T-helper 1 cell (primary cell): ENCODE data around the gene BHLHE40.

Experiments used
- DNase-seq, 5 donors: peaks; one replicate each; pipeline ENCODE4 v3.0.0-alpha.2; 2012 to 2020

The BHLHE40 gene

DNA sequence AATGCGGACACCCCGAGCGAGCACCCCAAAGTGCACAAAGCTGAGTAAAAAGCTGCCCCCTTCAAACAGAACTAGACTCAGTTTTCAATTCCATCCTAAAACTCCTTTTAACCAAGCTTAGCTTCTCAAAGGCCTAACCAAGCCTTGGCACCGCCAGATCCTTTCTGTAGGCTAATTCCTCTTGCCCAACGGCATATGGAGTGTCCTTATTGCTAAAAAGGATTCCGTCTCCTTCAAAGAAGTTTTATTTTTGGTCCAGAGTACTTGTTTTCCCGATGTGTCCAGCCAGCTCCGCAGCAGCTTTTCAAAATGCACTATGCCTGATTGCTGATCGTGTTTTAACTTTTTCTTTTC, 5.3 kb downstream of the BHLHE40 start:
- DNase-seq, result no peak

DNA sequence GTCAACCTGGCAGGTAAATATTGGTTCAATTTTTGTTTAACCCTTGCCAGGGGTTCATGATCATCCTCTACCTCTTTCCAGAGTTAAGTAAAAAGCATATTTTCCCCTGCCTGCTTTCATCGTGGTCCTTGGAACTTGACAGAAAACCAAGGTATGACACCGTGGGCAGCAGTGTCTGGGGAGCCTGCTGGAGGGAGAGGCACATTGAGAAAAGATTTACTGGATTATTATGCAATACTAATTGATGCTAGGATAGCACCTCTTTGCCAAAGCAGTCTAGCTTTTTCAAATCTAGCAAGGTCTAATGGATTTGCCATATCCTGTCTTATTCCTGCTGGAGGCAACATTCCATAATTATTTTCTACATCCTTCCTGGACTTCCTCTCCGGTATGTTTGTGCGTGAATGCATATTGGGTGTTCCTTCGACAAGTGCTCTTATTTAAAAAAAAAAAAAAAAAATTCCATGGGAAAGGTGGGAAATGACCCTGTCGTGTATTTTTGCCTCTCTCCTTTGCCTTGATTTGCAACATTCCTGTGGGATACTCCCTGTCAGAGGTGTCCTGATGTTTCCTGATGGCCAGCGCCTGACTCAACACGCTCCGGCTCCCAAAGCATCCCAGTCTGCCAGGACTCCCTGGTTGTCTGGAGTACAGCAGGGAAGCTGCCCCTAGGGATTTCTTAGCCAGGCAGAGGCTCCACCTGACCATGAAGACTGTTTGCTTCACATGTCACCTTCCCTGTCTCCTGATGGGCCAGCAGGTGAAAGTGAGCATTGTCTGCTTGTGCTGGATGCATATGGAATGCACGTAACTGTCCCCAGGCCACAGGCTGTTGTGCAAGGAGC, 6.3 kb downstream of the BHLHE40 start:
- no peak for DNase-seq

DNA sequence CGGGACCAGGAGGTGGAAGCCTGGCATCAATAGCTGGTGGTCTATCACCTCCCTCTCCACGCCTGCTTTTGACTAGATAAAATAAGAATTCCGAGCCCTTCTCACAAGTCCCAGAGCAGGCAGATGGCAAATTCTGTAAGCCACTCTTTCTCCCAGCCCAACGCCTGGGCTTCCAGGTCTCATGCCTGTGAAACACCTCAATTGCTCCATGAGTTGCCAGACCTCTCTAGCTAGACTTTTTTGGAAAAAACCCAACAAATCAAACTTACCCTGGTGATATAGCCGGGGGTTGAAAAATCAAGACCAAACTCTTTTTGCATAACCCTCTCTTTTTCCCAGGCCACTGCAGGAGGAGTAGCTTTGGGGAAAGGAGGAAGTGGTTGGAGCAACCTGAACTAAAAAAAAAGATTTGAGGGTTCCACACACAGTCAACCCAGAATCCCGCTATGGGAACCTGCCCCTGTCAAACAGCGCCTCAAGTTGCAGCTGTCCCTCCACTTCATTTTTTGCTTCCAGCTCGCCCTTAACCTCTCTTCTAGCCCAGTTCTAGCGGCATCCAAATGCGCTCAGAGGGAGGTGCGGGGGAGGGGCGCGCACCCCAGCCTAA, 7.0 kb downstream of the BHLHE40 start:
- DNase-seq, result no peak

DNA sequence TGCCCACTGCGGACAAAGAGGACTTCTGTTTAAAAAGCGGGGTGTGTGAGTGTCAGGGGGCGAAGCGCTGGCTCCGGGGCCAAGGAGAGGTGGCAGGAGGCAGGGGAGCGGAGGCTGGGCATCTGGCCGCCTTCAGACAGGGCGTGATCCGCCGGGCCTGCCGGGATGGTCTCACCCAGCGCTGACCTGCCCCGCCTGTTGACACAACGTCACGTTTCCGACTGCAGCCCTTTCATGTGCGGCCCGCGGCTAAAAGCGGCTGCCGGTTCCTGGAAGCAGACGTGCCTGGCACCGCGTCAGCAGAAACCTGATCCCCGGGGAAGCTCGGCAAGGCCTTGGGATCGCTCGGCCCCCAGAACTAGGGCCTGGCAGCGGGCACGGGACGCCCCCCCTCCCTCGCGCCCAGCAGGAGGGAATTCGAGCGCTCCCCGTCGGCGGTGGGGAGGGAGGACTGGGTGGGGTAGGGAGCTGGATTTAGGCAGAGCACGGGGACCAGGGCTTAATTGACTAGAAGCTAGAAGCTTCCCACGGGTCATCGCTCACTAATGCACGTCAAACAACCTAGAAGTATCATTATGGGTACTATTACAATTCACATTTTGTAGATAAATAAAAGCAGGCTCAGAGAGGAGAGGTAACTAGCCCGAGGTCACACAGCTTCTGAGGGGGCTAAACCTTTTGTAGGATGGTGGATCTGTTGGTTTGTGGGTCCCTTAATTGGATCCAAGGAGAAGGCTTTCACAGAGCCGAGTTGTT, 7.7 kb downstream of the BHLHE40 start:
- peak; percentile 58 to 87 (median 63) for DNase-seq

DNA sequence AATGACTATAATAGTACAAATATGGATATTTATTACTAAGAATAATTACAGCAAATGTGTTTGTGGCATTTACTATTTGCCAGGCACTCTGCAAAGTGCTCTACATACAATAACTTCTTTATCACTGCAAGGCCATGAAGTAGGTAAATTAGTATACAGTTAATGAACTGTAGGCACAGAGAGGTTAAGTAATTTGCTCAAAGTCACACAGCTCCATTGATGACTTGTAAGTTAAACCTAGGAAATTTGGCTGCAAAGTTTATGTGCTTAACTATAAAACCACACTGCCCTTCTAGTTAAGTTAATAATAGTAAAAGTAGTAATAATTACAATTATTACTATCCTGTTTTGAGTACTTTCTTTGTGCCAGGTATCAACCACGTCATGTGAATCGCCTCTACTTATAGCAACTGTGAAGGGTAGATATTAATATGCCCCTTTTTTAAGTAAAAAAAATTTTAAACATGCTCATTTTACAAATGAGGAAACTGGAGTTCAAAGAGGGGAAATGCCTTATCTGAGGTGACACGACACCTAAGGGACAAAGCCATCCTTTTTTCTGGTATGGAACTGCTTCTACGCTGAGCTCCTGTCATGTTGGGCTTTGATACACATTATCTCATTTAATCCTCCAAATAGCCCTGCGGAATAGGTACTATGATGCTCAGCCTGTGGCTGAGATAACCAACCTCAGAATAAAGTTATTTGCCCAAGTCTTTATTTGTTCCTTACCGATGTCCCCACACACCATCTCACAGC, 8.5 kb downstream of the BHLHE40 start:
- DNase-seq, result no peak

DNA sequence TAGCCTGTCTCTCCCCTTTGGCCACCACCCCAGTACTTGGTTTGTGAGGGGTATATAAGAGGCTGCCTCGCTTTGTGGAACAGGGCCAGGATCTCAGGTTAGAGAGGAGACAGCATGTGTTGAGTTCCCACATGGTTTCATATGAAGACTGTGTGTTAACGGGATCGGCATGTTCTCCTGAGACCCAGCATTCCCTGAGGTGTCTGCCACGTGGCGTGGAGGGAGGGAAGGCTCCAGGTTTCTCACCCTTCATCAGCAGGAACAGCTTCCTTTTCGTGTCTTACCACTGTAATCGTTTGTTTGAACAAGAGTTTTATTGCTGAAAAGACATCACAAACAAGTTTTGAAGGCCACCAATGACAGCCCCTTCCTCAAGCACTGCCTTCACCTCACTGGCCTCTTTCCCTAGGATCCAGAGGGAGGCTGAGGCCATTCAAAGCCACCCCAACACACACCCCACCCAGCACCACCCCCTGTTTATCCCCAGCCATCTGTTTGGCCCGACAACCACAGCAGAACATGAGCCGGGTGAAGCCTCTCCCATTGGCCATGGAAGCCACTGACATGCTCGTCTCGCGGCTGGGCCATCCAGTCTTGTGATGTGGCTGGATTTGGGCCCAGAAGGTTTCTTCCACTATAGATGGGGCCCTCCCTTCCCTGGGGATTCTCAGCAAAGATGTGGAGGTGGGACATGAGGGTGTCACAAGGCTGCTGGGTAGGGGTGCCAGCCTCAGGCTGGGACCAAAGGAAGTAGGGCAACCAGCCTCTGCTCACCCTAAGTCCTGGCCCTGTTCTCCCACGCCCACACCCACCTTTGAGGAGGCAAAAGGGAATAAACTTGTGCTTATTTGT, 10.0 kb downstream of the BHLHE40 start:
- DNase-seq, result no peak

DNA sequence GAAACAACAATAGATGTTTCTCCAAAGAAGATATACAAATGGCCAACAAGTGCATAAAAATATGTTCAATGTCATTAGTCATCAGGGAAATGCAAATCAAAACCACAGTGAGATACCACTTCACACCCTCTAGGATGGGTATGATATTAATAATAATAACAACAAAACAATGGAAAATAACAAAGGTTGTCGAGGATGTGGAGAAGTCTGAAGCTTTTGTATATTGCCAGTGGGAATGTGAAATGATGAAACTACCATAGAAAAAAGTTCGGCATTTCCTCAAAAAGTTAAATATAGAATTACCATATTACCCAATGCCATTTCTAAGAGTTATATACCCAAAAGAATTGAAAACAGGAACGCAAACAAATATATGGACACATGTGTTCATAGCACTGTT, 10.8 kb downstream of the BHLHE40 start:
- DNase-seq, result no peak

DNA sequence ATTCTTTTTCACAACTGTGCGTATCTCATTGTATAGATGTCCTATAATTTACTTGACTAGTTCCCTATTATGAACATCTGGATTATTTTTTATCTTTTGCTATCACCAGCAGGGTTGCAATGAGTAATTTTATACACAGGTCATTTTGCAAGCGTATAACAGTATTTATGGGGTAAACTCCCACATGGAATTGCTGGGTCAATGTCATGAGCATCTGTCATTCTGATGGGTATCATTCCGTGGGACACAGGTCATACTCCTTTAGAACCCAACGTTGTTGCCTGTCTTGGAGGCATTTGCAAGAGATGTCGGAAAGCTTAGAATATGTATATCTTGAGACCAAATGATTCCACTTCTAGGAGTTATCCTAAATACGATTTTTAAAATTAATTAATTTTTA, 12.9 kb downstream of the BHLHE40 start:
- no peak for DNase-seq

DNA sequence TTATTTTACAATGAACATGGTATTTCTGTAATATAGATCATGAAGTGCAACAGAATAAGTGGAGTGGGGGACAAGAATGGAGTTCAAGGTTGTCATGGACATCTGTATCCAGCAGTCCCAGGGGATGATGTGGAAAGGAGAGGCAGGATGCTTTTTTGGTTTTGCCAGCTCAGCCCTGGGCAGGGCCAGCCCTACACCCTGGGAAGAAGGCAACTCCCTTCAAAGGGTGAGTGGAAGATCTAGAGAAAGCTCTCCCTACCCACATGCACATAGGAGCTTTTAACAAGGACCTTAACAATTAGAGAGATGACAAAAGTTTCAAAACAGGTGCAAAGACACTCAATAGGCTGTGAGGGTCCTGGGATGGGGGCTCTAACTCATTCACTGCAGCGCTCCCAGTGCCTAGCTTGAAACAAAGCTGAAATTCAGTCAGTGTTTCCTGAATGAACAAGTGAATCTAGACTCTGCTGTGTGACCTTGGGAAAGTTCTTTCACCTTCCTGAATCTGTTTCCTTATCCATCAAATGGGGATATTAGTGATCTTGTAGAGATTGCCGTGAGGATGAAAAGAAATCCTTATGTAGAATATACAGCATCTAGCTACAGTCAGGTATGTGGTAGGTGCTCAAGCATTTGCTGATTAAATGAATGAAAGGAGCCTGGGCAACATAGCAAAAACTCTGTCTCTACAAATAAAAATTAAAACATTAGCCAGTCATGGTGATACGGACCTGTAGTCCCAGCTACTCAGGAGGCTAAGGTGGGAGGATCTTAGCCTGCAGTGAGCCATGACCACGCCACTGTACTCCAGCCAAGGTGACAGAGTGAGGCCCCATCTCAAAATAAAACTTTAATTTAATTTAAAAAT, 14.3 kb downstream of the BHLHE40 start:
- no peak for DNase-seq

DNA sequence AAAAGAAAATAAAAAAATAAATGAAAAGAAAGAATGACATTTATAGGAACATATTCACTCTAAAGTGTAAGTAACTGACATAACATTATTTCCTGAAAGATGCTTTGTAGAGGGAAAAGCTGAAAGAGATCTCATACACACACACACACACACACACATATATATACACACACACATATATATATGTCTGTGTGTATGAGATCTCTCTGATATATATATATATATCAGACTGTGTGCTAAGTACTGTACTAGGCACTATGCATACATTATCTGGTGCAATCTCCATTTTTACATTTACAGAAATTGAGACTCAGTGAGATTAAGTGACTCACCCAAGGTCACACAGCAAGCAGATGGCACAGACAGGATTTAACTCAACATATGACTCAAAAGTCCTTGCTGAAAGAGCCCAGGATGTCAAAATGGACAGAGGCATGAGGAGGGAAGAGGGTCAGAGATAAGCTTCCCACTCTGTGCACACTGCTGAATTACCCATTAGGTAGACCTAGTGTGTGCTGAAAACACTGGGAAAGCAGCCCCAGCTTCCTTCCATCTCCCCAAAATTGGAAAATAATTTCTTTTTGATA, 15.0 kb downstream of the BHLHE40 start:
- peak in 1 of 5 donors; percentile 46 for DNase-seq

DNA sequence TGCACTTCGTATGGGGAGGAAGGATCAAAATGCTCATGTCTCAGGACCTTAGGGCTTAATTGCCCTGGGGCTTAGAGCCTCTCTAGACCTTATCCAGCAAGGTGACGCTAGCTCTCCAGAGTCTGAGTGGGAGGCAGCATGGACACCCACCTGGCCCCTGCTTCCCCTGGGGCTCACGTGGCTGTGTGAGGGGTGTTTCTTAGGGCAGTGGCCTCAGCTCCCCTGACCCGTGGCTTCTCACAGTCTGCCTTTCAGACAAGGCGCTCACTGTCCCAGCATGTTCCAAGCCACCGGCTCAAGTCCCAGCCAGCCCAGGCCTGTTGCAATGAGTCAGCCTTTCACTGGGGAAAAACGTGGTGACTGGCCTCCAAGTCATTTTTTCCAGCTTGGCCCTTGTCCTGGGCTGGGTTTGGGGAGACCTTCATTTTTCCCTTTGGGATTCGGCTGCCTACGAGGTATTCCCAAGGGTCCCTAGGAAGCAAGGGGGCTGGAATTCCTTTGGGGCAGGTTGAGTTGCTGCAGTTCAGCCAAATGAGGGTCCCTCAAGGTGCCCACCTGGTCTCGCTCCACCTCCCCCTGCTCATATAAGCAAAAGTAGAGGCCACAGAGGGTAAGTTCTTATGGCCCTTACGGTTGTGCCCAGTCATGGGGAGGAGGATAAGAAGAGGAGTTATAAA, 15.7 kb downstream of the BHLHE40 start:
- no peak for DNase-seq

DNA sequence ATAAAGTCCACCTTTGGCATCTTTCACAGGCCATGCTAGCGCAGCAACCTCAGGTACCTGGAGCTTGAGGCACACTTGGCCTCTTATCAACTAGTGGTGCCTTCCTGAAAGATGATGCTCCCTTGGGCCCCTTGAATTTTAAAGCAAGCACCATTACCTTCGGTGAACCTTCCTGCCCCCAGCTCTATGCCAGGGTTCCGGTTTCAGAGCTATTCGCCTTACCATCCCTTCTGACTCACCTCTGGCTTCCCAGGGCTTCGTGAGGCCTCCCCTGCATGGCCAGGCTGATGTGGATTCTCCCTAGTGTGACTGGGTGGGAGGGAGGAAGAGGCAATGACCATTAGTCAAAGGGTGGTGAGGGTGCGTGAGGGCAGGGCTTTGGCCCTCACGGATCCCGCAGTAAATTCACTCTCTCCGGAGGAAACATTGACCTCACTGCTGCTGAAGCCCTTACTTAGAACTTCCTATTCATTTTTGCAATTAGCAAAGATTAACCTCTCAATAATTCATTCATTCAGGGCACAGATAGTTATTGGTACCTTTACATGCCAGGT, 16.3 kb downstream of the BHLHE40 start:
- DNase-seq, result no peak

DNA sequence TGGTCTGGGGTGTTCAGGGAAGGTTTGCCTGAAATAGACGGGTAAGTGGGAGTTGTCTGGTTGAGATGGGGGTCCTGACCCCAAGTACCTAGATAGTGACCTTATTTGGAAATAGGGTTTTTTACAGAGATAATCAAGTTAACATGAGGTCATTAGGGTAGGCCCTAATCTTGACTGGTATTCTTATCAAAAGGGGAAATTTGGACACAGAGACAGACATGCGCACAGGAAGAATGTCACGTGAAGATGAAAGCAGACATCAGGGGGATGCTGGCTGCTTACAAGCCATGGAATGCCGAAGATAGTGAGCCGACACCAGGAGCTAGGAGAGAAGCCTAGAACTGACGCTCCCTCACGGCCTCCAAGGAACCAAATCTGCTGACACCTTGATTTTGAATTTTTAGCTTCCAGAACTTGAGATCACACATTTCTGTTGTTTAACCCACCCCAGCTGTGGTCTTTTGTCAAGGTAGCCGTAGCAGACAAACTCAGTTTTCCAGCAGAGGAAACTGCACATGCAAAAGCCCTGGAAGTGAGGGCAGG, 17.1 kb downstream of the BHLHE40 start:
- no peak for DNase-seq

DNA sequence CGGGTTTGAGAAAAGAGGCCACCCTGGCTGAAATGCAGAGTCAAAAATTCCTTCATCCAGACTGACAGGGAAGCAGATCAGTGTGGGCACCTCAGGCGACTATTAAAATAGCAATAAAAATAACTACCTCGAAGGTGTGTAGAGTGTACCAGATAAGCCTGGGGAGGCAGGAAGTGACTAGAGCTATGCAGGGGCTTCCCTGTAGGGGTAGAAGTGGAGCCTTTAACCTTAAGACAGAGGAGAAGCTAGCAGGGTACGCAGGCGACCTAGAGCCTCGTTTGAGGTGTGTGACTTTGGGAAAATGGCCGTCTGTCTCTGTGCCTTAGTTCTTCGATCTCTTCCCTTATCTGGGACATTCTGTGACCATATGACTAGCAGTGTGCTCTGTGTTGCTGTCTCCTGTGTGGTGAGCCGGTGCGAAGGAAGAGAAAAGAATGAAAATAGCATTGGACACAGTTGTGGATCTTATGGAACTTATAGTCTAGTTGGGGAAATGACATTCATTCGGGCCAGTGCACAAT, 17.6 kb downstream of the BHLHE40 start:
- DNase-seq, result no peak

DNA sequence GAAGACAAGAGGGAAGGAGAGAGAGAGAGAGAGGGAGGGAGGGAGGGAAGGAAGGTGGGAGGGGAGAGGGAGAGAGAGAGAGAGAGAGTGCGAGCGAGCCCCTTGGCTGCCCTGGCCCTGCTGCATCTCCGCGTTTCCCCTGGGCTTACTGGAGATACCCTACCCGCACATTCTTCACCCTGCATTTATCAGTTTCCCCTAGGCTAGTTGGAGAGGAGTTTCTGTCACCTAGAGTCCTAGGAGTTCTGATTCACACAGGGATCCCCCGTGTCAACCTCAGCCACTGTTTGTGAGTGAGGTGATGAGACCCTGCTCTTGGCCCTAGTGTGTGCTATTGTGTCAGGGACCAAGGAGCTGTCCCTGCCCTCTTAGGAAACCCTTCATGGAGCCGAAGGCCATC, 18.7 kb downstream of the BHLHE40 start:
- no peak for DNase-seq

DNA sequence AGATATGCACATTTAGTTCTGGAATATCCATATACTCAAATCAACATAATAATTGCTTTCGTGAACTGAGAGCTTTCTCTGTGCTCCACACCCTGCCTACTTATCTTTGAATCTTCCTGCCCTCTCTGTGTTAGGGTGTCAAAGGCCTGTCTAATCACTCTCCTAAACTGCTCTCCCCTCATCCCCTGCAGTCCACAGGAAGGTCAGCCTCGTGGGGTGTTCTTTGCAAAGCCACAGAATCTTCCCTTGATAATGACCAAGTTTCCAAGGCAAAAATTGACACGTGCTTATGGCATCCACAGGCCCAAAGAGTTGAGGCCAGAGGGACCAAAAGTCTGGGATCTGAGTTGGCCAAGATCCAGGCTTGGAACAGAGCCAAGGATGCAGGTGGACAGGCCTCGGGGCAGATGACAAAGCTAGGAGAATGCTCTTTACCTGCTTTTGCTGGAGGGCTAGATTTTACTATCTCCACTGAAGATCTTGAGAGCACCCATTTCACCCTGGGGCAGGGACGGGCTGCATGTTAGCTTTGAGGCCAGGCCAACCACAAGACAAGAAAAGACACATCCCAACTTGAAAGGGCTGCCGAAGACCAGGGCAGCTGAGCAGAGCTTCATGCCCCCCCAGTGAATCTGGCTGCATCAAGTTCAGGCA, 20.4 kb downstream of the BHLHE40 start:
- no peak for DNase-seq

DNA sequence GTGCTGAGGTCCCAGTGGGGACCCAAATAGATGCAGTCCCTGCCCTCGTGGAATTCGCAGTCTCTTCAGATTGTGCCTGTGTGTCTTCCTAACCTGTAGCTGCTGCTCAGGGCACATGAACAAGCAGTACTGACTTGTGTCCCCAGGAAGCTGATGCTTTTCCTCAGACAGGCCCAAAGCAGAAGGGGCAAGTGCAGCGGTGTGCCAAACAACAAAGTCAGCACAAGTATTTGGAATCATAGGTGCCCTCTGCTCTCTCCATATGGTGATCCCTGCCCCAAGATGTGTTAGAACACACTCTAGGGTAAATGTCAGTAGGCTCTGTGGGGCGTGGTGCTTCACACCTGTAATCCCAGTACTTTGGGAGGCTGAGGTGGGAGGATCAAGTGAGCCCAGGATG, 21.9 kb downstream of the BHLHE40 start:
- no peak for DNase-seq

DNA sequence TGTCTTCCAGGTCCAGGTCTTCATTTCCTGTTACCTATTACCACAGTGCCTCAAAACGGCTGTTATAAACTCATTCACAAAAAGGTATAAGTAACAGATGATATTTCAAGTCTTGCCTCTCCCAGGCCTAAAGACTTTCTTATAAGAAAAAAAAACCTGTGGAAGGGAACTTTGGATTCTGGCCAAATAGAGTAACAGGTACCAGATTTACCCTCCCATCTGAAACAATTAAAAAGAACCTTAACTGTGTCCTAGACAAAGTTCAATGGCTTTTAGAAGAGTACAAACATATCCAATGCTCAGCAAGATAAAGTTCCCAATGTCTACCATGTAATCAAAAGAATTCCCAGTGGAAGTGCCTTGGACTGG, 22.6 kb downstream of the BHLHE40 start:
- DNase-seq, result no peak
